ENCODE results near the gene RXRB.

The RXRB gene

DNA sequence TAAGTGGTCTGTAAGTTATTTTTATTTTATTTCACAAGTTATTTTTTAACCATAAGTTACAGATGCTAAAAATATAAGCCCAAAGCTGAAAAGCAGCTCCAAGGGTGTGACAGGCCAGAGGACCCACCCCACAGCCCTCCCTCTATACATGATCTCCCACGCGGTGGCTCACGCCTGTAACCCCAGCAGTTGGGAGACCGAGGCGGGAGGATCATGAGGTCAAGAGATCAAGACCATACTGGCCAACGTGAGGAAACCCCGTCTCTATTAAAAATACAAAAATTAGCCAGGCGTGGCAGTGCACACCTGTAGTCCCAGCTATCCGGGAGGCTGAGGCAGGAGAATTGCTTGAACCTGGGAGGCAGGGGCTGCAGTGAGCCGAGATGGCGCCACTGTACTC, 40.4 kb downstream of the RXRB start:
- H3K4me2 ChIP-seq (ENCODE audit: low read length) = no peak overlapping the region
- no peak for TF ChIP-seq EZH2phosphoT487 (IDR thresholded peaks at IDR 0.05; ENCODE audit: low read depth)
- TF ChIP-seq, protein P1, sequence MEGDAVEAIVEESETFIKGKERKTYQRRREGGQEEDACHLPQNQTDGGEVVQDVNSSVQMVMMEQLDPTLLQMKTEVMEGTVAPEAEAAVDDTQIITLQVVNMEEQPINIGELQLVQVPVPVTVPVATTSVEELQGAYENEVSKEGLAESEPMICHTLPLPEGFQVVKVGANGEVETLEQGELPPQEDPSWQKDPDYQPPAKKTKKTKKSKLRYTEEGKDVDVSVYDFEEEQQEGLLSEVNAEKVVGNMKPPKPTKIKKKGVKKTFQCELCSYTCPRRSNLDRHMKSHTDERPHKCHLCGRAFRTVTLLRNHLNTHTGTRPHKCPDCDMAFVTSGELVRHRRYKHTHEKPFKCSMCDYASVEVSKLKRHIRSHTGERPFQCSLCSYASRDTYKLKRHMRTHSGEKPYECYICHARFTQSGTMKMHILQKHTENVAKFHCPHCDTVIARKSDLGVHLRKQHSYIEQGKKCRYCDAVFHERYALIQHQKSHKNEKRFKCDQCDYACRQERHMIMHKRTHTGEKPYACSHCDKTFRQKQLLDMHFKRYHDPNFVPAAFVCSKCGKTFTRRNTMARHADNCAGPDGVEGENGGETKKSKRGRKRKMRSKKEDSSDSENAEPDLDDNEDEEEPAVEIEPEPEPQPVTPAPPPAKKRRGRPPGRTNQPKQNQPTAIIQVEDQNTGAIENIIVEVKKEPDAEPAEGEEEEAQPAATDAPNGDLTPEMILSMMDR (IDR thresholded peaks at IDR 0.05; ENCODE audit: low read depth, low read length) = no peak
- no peaks in the 10 kb centered on the region for H4K20me1 ChIP-seq (ENCODE audit: insufficient read depth, low read length)

DNA sequence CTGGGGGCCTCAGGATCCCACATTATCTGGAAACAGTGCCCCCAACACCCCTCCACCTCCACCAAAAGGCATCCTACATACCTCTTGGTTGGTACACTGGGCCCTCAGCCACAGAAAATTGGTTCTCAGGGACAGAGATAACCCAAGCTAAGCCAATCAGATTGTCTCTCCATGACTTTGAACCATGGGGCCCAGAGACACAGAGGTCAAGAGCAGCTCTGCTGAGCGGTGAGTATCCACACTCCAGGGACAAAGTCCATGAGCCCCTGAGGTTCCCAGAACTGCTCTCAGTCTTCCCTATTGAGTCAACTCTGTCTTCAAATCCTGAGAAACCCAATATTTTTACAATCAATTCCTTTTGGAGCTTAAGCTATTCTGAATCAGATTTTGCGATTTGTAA, 43.5 kb downstream of the RXRB start:
- no peaks in the 10 kb centered on the region for H3K9me3 ChIP-seq (ENCODE audit: insufficient read depth, low read length)
- H4K20me1 ChIP-seq (ENCODE audit: insufficient read depth, low read length) = no peaks in the 10 kb centered on the region
- H3K27ac ChIP-seq (ENCODE audit: low read length) = no peak overlapping the region
- H3K36me3 ChIP-seq (replicated peaks; ENCODE audit: low read depth, low read length) = no peaks in the 10 kb centered on the region
- no peaks in the 10 kb centered on the region for H3K79me2 ChIP-seq (ENCODE audit: low read length)
- no peak overlapping the region for H2AFZ ChIP-seq (ENCODE audit: low read depth, low read length)
- H3K4me2 ChIP-seq (ENCODE audit: low read length) = no peak overlapping the region
- H3K4me1 ChIP-seq (ENCODE audit: low read length) = peaks cover 7% of the 10 kb centered on the region; the same call in 1 of the 2 replicates
- no peak overlapping the region for H3K9ac ChIP-seq (ENCODE audit: low read length)
- no peak for TF ChIP-seq EZH2phosphoT487 (IDR thresholded peaks at IDR 0.05; ENCODE audit: low read depth)
- TF ChIP-seq, protein P1 (IDR thresholded peaks at IDR 0.05; ENCODE audit: low read depth, low read length) = no peak
- no peaks in the 10 kb centered on the region for H3K27me3 ChIP-seq (ENCODE audit: low read depth, low read length)
- H3K4me3 ChIP-seq (ENCODE audit: low read length) = no peak overlapping the region

More for the DNA sequence above, 40.4 kb downstream of the RXRB start:
- H3K9me3 ChIP-seq (ENCODE audit: insufficient read depth, low read length) = no peaks in the 10 kb centered on the region
- H3K79me2 ChIP-seq (ENCODE audit: low read length) = no peaks in the 10 kb centered on the region
- H3K27me3 ChIP-seq (ENCODE audit: low read depth, low read length) = no peaks in the 10 kb centered on the region
- H3K4me3 ChIP-seq (ENCODE audit: low read length) = no peak overlapping the region
- no peaks in the 10 kb centered on the region for H3K36me3 ChIP-seq (replicated peaks; ENCODE audit: low read depth, low read length)
- no peak overlapping the region for H3K27ac ChIP-seq (ENCODE audit: low read length)
- H3K9ac ChIP-seq (ENCODE audit: low read length) = no peak overlapping the region
- H2AFZ ChIP-seq (ENCODE audit: low read depth, low read length) = no peak overlapping the region
- peaks cover 12% of the 10 kb centered on the region for H3K4me1 ChIP-seq (ENCODE audit: low read length)

DNA sequence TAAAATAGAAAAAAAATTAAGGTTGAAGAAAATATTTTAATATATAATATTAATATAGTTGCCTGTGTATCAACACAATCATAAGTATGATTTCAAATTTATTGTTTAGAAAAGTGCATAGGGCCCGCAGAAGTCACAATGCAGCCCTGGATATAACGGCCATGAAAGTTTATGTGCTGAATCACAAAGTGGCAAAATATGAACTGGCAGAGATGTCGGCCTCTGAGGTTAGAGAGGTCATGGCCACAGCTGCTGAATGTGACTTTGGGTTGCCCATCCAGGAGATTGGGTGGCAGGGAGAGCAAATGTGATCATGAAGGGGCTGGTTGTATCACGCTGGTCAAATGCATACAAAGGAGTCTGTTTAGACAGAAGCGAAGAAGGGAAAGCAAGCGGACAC, 43.9 kb downstream of the RXRB start:
- Histone ChIP-seq H3K36me3 (replicated peaks; ENCODE audit: low read depth, low read length) (no peaks in the 10 kb centered on the region), H2AFZ (ENCODE audit: low read depth, low read length) (no peak overlapping the region), H3K4me1 (ENCODE audit: low read length) (peaks cover 6% of the 10 kb centered on the region; the same call in 1 of the 2 replicates), H3K27me3 (ENCODE audit: low read depth, low read length) (no peaks in the 10 kb centered on the region), H3K9ac (ENCODE audit: low read length) (no peak overlapping the region), H3K4me3 (ENCODE audit: low read length) (no peak overlapping the region), H3K79me2 (ENCODE audit: low read length) (no peaks in the 10 kb centered on the region), H3K27ac (ENCODE audit: low read length) (no peak overlapping the region), H3K4me2 (ENCODE audit: low read length) (no peak overlapping the region), H3K9me3 (ENCODE audit: insufficient read depth, low read length) (no peaks in the 10 kb centered on the region), H4K20me1 (ENCODE audit: insufficient read depth, low read length) (no peaks in the 10 kb centered on the region)
- TF ChIP-seq, protein P1 (IDR thresholded peaks at IDR 0.05; ENCODE audit: low read depth, low read length) = no peak
- TF ChIP-seq EZH2phosphoT487 (IDR thresholded peaks at IDR 0.05; ENCODE audit: low read depth) = no peak

DNA sequence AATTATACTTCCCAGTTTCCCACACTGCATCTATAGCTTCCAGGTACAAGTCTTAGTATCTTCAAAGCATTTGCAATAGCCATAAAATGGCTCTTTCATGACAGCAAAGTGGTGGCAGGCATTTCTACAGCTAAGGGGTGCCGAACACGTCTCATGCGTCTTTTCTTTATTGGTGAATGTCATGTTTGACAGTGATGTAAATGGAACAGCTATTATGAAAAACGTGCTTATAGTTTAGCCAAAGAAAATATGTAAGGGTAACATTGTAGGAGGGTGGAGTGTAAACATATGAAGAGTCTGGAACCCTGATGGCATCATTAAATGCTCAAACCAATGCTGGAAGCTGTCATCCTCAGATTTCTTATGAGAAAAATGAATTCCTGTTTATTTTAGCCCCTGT, 46.1 kb downstream of the RXRB start:
- Histone ChIP-seq H3K27me3 (ENCODE audit: low read depth, low read length) (peaks cover 4% of the 10 kb centered on the region; the same call in 1 of the 2 replicates), H3K4me2 (ENCODE audit: low read length) (no peak overlapping the region), H4K20me1 (ENCODE audit: insufficient read depth, low read length) (no peaks in the 10 kb centered on the region), H3K9me3 (ENCODE audit: insufficient read depth, low read length) (no peaks in the 10 kb centered on the region), H3K79me2 (ENCODE audit: low read length) (no peaks in the 10 kb centered on the region), H3K4me1 (ENCODE audit: low read length) (no peaks in the 10 kb centered on the region), H3K27ac (ENCODE audit: low read length) (no peak overlapping the region), H2AFZ (ENCODE audit: low read depth, low read length) (no peak overlapping the region), H3K36me3 (replicated peaks; ENCODE audit: low read depth, low read length) (no peaks in the 10 kb centered on the region), H3K9ac (ENCODE audit: low read length) (no peak overlapping the region), H3K4me3 (ENCODE audit: low read length) (no peak overlapping the region)
- TF ChIP-seq EZH2phosphoT487 (IDR thresholded peaks at IDR 0.05; ENCODE audit: low read depth) = no peak
- TF ChIP-seq, protein P1 (IDR thresholded peaks at IDR 0.05; ENCODE audit: low read depth, low read length) = no peak
